ENCODE measurements around the gene DMXL1.

The DMXL1 gene

DNA sequence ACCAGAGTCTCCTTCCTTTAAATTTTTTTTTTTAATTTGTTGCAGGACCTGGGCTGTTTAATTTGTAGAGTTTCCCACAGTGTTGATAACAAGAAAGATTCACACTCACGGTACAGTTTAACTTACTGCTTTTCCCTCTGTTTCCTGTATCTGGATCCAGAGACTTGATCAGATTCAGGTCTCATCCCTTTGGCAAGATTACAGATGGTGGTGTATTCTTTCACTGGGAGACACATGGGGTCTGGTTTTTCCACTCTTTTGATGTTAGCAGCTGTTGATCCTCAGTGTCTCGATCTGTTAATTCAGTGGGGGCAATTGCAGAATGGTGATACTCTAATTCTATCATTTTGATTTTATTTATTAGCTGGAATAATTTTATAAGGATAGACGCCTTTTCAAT is 209.5 kb downstream of the DMXL1 start:
- no peak overlapping the region for H3K4me3 ChIP-seq (ENCODE audit: low read length)
- DNase-seq (ENCODE audit: low read depth), result no peak
- no peak for TF ChIP-seq CTCF (IDR thresholded peaks at IDR 0.05; ENCODE audit: insufficient read depth, low read depth, low read length, missing control alignments)

DNA sequence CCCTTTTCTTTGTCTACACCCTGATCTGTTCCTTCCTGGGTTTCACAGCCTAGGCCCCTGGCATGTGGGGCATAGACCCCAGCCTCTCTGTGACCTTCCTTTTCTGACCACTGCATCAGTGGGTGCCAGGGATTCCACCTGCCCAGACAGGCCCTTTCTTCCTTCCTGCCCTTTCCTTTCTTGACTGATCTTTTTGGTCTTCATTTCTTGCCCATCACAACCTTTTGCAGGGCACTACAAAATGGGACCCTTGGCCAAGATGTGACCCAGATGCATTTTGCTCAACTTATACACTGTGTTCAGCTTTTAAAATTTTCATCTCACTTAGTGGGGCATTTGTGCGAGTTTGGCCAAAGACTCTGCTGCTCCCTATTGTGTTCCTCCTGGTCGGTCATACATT is 211.7 kb downstream of the DMXL1 start:
- no peak overlapping the region for H3K4me3 ChIP-seq (ENCODE audit: low read length)
- DNase-seq (ENCODE audit: low read depth), result no peak
- TF ChIP-seq CTCF (IDR thresholded peaks at IDR 0.05; ENCODE audit: insufficient read depth, low read depth, low read length, missing control alignments), result no peak

GRCh38 chr5:119284031-119284430 is 213.1 kb downstream of the DMXL1 start:
- no peak for TF ChIP-seq CTCF (IDR thresholded peaks at IDR 0.05; ENCODE audit: insufficient read depth, low read depth, low read length, missing control alignments)
- no peak for DNase-seq (ENCODE audit: low read depth)
- no peak overlapping the region for H3K4me3 ChIP-seq (ENCODE audit: low read length)

DNA sequence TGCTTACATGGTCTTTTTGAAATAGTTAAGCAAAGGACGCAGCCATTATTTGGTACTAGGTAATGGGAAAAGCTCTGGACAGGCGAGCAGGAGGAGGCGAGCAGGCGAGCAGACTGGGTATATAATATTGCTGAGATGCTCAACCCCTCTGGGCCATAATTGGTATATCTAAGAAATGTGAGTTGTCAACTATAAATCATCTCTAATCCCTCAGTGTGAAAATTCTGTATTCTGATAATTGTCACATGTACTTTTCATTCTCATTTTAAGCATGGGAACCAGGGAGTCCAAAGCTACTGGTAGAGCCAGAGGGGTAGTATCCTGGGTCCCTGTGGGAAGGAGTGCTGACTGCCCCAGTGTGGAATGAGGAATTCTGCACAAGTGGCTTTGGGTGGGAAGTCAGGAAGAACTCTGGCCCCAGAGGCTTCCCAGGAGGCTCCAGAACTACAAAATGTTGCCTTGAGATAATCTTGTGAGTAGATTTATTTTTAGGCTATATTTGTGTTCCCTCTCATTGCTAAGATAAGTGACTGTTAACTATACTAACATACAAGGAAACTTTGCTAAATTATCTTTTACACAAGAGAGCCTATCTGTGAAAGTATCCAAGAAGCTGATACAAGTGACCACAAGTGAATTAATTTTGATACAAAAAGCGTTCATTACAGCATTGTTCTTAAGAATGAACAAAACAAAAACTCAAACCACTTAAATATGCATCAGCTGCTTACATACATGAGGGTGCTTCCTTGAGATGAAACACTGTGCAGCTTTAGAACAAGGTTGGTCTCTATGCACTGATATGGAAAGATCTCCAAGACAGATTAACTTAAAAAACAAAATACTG is 214.4 kb downstream of the DMXL1 start:
- no peak for TF ChIP-seq CTCF (IDR thresholded peaks at IDR 0.05; ENCODE audit: insufficient read depth, low read depth, low read length, missing control alignments)
- no peak overlapping the region for H3K4me3 ChIP-seq (ENCODE audit: low read length)
- no peak for DNase-seq (ENCODE audit: low read depth)

GRCh38 chr5:119286511-119287488 is 215.9 kb downstream of the DMXL1 start:
- no peak for TF ChIP-seq CTCF (IDR thresholded peaks at IDR 0.05; ENCODE audit: insufficient read depth, low read depth, low read length, missing control alignments)
- H3K4me3 ChIP-seq (ENCODE audit: low read length), result no peak overlapping the region
- DNase-seq (ENCODE audit: low read depth), result no peak

DNA sequence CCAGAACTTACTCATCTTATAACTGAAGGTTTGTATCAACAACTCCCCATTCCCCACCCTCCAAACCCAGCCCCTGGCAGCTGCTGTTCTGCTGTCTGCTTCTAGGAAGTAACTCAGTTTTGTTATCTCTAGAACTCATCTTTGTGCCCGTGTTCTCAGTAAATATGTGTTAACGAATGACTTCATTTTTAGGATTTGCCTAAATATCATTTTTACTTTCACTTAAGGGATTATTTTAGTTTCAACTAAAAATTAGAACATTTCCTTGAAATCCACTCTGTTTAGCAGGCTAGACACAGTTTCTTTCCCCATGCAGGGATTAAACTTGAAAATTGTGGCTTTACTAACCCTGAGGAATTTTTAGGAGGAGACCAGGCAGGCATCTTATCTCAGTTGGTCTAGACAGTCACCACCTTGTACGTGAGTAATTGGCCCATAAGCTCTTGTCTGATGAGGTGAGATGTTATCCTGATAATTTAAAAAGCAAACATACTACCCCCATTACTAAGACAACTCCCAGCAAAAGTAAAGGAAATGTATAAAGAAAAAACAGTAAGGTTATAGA is 216.7 kb downstream of the DMXL1 start:
- no peak for TF ChIP-seq CTCF (IDR thresholded peaks at IDR 0.05; ENCODE audit: insufficient read depth, low read depth, low read length, missing control alignments)
- peak; percentile 55 for DNase-seq (ENCODE audit: low read depth)
- no peak overlapping the region for H3K4me3 ChIP-seq (ENCODE audit: low read length)
